HG03571 (cell line): ENCODE measurements around the gene RAB5B.

ENCODE experiments used
- ATAC-seq: cut with Tn5 transposase; IDR thresholded peaks from one replicate; pipeline ENCODE4 v1.9.1; 2021; ENCODE audit not compliant: unreplicated experiment

Gene RAB5B, protein sequence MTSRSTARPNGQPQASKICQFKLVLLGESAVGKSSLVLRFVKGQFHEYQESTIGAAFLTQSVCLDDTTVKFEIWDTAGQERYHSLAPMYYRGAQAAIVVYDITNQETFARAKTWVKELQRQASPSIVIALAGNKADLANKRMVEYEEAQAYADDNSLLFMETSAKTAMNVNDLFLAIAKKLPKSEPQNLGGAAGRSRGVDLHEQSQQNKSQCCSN

DNA sequence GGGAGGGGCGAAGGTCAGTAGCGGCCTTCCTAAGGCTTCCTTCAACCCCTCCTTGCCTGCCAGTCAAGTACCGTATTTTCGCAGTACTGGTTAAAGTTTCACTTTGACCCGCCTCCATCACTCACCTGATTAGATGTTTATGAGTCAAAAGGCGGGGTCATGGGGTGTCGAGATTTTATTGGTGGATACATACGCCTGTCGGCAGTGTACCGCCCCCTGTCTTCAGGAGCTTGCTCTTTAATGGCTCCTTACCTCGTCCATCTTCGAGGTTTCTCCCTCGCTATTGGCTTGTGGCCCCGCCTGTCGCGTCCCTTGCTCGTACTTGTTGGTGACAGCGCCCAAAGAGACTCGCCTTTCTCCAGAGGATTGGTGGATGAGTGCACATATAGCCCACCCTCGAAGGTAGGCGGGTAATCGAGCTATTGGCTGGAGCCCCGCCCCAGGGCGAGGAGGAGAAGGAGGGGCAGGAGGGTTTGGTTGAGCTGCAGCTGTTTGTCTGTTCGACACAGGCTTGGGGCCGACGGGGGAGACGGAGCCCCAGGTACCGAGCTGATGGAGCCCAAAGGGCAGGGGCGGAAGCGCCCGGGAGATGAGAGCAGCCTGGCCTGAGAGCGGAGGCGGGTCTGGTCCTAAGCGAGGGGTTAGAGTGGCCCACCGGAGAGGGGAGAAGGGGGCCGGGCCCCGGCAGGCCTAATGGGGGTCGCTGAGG is at the start of gene RAB5B:
Gene RAB5B (plus strand): TSS at position 480 of the 709 bp plus-strand sequence. CDS start 12,883 bp downstream, outside the sequence.
- peak; percentile 93 for ATAC-seq

DNA sequence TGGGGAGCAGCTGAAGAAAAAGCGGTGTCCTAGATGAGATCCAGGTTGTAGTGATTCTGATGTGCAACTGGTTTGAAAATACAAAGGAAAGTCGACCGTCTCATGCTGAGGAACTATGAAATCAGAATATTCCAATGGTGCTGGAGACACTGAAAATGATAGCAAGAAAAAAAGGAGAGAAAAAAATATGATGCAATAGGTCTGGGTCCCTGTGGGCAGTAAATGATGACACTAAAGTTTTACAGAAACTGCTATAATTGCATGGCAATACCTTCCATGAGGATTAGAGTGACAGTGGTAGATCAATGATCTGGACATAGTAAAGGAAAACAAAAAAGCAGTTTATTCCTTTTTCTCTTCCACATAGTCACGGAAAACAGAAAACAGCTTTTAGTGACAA is 48.5 kb upstream of the RAB5B start:
- no peak for ATAC-seq

DNA sequence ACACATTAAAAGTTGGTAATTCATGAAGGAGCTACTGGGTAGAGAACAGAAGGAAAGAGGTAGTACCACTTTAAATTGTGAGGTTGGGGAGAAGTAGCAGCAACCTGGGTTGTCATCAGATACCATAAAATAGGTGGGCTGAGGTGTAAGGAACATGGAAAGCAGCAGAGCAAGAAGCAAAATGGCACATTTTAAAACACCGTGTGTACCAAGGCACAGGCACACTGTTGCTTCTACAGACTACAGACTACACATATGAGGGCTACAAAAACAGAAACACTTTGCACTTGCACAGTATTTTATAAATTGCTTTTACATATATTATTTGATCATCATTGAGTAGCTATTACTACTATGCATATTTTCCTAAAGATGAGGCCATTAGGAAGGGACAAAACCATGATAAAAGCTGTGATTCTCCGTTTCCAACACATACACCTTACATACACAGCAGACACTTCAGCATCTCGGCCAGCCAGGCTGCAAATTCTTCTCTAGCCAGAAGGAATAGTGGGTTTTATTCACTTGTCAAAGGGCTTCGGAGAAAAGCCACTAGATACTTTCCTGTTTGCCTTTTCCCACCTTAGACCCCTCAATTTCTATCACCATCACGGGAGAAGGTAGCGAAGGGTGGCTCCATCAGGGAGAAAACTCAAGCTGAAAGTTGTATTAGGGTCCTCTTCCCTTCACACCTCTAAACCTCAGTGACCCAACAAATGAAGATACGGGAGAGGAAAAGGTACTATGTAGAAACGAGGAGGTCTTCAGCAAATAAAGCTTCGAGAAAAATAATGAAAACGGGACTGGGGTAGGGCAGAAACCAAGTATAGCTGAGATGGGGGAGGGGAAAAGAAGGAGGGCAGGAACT is 47.8 kb upstream of the RAB5B start:
- ATAC-seq: no peak

DNA sequence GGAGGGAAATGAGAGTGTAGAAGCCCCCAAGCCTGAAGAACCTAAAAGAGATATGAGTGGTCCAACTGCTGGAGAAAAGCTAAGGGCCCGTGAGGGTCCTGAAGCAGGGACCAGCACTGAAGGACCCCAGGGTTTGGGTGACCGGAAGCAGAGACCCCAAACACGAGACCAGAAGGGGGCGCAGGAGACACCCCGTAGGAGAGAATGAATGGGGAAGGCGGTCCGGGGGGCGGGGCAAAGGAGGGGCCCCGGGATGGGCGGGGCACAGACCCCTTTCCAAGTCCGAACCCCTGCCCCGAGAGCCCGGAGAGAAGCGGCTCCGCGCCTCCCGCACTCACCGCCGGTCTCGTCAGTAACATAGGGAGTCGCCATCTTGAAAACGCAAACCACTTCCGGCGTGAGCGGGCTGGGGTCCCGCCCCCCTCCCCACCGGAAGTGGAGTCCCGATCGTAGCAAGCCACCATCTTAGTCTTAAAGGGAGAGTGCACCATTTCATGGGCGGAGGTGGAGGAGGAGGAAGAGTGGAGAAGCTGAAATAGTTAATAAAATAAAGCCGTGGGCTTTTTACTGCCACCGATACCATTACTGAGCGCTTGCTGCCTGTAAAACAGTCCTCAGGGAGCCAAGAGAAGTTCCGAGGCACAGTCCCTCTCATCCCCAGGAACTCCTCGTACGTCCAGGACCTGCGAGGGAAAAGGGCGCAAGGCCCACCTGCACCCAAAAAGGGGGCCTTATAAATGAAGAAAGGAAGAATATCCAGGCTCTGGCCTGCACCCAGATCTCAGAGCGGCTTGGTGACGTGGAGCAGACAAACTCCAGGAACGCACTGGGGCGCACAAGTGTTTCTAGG is 46.9 kb upstream of the RAB5B start:
- peak; percentile 34 for ATAC-seq

DNA sequence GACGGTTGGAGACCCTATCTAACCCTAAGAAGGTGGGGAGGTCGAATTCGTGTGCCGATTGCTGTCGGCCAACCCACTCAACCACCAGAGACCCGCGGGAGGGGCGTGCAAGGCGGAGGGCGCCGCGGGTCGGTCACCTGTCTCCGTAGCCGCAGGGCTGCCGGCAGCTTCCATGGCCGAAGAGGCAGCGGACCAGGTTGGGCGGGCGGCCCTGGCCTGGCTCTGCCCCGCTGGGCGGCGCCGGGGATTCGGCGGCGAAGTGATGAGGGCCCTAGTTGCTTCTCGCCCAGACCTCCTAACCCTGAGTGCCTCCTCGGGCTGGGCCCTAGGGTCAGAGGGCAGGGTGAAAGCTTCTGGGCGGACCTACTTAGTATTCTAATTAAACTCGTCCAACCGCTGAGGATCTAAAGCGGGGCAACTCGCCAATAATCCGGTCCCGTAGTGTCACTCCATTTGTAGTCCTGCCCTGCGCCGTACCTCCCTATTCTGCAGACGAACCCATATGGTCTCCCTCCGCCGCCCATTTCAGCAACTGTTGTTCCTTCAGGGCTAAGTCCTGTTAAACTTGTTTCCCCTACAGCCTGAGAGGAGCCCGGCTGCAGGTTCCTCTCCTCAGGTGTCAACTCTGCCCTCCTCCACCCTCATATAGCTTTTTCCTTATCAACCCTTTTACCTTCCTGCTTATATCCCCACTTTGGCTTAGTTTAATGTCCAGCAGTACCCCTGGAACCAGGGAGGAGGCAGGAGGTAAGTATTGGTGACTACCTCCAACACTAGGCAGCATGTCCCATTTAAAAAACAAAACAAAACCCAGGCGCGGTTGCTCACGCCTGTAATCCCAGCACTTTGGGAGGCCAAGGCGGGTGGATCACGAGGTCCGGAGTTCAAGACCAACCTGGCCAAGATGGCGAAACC is 46.0 kb upstream of the RAB5B start, which contains the start of gene PYM1:
Gene PYM1 (minus strand): TSS at position 307 of the 915 bp plus-strand sequence. CDS start 133 bp downstream, at position 174.
- peak; percentile 38 for ATAC-seq

DNA sequence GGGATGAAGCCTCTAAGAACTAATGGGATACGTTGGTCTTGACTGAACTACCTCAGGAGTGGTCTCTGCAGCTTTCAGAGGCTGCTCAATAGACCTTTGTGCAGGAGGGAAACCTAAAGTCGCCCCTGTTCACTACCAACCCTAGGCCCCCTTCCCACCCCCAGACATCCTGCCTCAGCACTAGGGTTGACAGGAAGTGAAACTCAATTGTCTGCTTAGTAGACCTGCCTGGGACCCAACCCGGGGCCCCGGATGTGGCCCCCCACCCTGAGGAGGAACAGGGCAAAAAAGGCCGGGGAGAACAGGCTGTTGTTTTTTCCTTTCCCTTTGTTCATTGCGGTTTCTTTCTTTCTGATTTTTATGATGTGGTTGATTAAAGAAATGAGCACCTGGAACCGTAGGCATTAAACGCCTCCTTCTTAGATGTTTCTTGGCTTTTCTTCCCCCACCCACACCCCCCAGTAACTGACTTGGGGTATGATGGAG is 44.5 kb upstream of the RAB5B start:
- peak; percentile 43 for ATAC-seq

DNA sequence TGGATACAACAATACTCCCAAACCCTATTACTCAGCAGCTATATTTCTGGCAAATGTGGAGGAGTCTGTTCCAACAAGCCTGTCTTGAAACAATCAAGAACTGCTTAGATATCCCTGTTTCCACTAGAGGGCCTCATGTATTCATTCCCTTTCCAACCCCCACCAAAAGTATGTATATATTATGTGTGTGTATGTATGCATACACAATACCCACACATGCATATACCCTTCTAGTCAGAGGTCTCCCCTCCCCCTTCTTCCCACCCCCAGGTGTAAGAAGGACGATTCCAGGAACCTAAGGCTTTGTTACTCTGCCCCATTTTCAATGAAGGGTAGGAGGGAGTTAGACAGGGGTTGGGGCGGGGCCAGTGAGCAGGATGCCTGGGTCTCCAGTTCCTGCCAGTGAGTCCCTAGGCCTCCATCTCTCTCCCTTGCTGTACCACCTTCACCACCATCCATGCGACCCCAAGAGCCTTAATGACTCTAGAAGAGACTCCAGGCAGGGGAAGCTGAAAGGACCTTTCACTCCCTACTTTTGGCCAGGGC is 43.0 kb upstream of the RAB5B start, which contains the start of gene DGKA:
Gene DGKA (plus strand): TSS at position 392 of the 546 bp plus-strand sequence. CDS start 5,342 bp downstream, outside the sequence.
- no peak for ATAC-seq

DNA sequence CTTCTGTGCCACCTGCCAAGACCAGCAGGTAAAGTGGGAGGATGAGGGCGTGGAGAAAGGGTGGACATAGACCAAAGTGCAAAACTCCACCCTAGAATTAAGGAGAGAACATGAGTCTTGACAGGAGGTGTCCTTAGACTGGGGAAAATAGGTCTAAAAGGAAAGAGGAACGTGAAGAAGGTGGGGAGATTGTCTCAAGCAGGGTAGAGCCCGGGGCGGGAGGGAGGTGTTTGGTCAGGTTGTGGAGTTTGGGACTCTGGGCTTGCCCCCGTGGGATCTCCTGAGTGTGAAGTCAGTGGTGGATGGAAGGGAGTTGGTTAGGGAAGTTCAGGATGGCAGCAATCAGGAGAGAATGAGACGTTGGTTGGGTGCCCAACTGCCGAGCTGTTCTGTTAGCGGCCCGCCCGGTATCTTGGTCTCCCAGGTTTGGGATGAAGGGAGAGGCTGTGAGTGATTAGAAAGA is 42.5 kb upstream of the RAB5B start:
- ATAC-seq: no peak

DNA sequence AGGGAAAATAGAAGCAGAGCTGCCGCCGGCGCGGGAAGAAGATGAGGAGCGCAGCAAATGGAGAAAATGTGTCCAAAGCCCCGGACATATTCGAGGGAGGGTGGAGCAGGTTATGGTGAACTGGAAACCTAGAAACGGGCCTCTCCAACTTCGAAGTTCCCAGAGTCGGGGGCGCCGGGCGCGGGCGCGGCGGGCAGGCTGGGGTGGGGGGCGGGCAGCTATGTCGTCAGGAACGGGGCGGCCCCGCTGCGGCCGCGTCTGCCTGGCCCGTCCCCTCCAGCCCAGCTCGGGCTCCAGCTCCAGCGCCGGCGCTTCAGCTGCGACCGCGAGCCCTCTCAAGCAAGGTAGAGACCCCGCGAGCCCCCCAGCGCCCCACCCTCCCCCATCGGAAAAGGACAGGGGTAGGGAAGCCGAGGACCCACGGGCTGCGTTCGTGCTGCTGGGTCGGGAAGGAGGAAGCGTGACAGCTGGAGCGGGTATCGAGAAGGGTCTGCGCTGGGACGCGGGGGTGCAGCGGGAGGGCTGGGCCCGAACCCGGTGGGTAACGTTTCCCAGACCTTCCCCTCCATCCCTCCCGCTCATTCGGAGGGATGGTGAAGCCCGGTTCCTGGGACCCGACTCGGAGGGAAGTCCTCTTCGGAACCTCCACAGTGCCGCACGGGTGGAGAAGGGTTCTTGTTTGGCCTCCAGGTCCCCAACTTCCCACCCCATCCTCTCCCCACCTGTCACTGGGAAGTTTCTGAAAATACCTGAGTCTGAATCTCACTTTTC is 41.9 kb upstream of the RAB5B start:
- no peak for ATAC-seq

DNA sequence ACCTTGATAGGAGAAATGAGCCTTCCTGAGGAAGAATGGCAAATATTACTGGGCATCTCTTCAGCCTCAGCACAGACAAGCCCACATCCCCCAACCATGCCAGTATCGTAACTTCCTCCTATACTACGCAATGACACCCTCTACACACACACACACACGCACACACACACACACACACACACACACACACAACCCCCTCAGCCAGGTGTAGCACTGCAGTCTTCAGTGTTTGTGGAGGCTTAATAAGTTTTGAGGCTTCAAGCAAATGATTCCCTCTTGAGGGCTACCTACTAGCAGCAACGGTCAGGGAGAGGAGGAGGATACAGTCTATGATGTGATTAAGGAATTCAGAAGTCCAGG is 41.3 kb upstream of the RAB5B start:
- ATAC-seq: no peak

DNA sequence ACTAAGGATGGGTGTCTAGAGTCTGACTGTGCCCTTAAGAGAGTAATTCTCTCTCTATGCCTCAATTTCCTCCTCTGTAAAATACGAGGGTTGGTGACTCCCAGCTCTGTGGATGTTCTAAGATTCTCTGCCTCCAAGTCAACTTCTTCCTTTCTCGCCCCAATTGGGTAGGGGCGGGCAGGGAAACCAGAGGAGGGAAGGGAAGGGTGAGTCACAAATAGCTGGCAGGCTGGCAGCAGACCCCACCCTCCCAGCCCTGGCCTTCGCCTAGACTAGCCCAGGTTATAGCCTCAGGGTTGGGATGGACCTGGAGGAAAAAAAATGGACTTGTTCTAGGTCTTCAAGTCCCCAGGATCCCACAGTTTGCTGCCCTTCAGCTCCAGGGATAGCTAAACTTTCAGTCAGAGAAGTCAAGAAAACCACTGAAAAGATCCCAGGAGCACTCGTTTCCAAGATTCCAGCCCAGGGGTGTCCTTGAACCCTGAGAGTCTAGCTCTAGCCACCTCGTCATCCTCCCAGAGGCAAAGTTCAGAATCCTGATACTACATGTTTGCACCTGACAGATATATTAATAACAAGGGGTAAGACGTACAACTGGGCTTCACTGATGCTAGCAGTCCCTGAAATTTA is 40.6 kb upstream of the RAB5B start:
- ATAC-seq: no peak

DNA sequence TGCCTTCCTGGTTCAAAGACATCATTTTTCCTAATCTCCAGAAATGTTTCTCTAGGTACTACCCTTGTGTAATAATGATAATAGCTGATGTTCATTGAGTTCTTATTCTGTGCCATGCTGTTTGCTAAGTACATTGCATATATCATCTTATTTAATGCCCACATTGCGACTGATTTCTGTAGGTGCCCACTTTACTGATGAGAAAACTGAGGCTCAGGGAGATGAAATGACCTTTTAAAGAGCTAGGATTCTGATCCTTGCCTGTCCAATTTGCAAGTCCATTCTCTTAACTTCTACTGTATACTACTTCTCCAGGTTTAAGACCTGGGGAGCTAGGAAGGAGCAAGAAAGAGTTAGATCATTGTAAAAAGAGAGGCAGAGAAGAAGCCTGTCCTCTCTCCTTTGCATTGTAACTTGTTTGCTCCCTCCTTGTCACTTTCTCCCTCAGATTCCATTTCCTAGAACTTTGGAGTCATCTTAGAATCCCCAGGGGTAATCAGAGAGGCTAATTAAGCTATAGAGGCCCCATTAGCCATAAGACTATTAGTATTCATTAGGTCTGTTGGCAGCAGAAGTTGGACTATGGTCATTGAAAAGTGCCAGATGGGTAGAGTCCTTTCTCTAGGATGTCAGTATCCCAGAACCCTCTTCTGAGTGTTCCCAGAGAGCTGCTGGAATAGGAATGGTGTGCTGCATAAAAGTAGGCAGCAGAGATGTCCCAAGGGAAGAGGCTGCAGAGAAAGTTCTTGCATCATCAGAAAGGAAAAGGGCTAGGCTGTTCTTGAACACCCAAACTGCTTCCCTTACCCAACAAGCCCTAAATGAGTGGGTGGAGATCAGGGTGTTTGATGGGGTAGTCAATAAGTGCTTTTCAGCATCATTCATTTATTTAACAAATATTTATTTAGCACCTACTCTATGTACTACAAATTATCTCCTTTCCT is 39.8 kb upstream of the RAB5B start:
- ATAC-seq: no peak

DNA sequence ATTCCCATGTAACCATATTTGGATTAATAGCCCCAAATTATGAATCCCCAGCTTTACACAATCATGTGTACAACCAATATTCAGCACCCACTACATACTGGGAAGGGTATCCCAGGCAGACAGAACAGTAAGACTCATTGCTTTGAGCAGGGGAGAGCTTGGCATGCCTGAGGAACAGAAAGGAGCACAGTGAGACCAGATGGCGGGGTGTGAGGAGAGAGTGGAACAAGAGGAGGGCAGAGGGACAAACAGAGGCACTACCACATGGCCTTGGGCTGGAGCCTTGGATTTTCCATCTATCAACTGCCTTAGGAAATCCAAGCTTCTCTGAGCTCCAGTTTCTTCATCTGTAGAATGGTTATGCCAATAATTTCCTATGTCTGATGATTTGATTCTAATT is 39.1 kb upstream of the RAB5B start:
- ATAC-seq: no peak

DNA sequence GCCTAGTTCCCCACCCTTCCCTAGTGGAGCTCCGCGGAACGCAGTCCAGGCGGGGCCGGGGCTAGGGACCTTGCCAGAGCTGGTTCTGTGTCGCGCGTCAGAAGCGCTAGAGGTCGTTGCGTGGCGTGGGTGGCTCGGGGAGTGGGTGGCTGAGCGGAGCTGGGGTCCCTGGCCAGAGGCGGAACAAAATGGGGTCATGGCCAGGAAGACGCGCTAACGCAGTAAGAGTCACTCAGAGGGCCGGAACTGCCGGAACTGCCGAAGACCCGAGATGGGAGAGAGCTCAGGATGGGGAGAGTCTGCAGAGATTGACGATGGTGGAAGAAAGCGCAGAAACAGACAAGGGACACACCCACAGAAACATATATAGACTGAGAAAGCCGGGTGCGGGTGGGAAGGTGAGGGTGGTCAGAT is 38.1 kb upstream of the RAB5B start:
- no peak for ATAC-seq

DNA sequence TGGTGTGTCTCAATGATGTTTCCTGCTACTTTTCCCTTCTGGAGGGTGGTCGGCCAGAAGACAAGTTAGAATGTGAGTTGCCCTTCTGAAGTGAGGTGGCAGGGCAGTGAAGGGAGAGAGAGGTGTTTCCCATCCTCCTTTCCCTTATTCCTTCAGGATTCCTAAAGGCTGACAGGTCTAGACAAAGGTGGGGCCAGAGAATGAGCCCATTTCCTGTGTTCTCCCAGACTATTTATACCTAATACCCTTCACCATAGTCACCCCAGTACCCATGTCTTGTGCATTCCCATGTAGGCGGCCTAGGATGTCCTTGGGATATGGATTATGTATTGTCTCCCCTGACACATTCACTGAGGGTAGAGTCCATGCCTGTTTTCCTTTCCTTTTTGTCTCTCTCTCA is 35.9 kb upstream of the RAB5B start:
- no peak for ATAC-seq

DNA sequence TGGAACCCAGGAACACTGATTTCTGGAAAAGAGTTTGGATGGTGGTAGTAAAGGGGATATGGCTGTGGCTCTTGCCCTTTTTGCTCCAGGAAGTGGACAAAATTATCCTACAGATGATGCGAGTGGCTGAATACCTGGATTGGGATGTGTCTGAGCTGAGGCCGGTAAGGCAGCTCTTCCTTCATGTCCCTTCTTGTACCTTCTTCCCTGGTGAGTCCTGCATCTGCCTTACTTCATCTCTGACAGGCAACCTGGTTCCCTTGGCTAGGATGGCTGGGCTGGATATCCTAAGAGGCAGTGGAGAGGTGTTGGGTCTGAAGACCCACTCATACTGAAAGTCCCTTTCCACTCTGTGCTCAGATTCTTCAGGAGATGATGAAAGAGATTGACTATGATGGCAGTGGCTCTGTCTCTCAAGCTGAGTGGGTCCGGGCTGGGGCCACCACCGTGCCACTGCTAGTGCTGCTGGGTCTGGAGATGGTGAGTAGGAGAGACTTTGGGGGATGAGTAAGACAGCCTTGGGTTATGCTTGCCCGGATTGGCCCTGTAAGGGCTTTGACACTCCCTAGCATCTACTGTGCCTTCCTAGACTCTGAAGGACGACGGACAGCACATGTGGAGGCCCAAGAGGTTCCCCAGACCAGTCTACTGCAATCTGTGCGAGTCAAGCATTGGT is 34.9 kb upstream of the RAB5B start:
- ATAC-seq: no peak
